ENCODE data around the gene PROK2. TPM values are rescaled to one million over a fixed set of nuclear protein-coding genes. Genes with fewer than 3 reads are reported as not detected.

PROK2 gene
- total RNA-seq, 1 donor from 2014 or later, result not detected

DNA sequence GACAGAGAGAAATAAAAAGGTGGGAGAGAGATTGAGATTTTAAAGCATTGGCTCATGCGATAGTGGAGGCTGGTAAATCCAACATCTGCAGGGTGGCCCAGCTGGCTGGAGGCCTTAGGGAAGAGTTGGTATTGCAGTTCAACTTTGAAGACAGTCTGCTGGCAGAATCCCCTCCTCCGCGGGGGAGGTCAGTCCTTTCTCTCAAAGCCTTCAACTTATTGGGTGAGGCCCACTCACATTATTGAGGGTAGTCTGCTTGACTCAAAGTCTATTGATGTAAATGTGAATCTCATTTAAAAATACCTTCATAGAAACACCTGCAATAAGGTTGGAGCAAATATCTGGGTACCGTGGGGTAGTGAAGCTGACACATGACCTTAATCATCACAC, 31.8 kb upstream of the PROK2 start:
- no peak overlapping the region for H3K4me3 Mint-ChIP-seq (ENCODE audit: low read depth)
- H3K27ac Mint-ChIP-seq, result no peak overlapping the region
- TF ChIP-seq, protein P1, sequence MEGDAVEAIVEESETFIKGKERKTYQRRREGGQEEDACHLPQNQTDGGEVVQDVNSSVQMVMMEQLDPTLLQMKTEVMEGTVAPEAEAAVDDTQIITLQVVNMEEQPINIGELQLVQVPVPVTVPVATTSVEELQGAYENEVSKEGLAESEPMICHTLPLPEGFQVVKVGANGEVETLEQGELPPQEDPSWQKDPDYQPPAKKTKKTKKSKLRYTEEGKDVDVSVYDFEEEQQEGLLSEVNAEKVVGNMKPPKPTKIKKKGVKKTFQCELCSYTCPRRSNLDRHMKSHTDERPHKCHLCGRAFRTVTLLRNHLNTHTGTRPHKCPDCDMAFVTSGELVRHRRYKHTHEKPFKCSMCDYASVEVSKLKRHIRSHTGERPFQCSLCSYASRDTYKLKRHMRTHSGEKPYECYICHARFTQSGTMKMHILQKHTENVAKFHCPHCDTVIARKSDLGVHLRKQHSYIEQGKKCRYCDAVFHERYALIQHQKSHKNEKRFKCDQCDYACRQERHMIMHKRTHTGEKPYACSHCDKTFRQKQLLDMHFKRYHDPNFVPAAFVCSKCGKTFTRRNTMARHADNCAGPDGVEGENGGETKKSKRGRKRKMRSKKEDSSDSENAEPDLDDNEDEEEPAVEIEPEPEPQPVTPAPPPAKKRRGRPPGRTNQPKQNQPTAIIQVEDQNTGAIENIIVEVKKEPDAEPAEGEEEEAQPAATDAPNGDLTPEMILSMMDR (IDR thresholded peaks at IDR 0.05; ENCODE audit: unreplicated experiment), result no peak
- no peaks in the 10 kb centered on the region for H3K36me3 Mint-ChIP-seq (ENCODE audit: insufficient read depth)
- H3K27me3 Mint-ChIP-seq, result peaks cover 9% of the 10 kb centered on the region
- H3K9me3 Mint-ChIP-seq (ENCODE audit: low read depth), result no peaks in the 10 kb centered on the region
- no peaks in the 10 kb centered on the region for H3K4me1 Mint-ChIP-seq (ENCODE audit: low read depth)
- no peak for DNase-seq (ENCODE audit: low spot score, unreplicated experiment)

DNA sequence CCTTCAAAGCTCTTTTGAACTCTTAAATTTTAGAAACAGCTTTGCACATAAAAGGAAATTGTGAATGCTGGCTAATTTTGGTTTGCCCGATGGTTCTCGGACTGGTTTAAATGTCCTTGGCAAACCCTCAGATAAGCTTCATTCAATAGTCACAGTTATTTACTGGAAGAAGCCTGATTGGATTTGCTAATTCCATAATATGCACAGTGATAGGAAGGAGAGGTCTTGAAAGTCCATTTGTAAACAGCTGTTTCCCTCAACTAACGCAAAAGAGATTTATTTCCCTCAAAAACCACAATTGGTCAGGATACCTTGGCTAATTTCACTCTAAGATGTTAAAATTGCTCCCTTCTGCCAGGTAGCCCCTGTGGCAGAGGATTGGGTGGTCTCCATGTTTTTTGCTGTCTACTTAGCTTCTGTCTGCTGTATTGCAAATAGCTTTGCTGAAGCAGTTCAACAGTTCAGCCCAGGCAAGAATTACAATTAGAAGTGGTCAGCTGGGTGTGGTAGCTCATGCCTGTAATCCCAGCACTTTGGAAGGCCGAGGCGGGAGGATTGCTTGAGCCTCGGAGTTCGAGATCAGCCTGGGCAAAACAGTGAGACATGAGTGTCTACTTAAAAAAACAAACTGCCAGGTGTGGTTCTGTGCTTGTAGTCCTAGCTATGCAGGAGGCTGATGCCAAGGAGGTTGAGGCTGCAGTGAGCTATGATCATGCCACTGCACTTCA, 30.6 kb upstream of the PROK2 start:
- Mint-ChIP-seq H3K27me3 (peaks cover 9% of the 10 kb centered on the region), H3K4me3 (ENCODE audit: low read depth) (no peak overlapping the region), H3K36me3 (ENCODE audit: insufficient read depth) (no peaks in the 10 kb centered on the region), H3K27ac (no peak overlapping the region), H3K9me3 (ENCODE audit: low read depth) (no peaks in the 10 kb centered on the region), H3K4me1 (ENCODE audit: low read depth) (no peaks in the 10 kb centered on the region)
- no peak for DNase-seq (ENCODE audit: low spot score, unreplicated experiment)
- TF ChIP-seq, protein P1 (IDR thresholded peaks at IDR 0.05; ENCODE audit: unreplicated experiment), result no peak

DNA sequence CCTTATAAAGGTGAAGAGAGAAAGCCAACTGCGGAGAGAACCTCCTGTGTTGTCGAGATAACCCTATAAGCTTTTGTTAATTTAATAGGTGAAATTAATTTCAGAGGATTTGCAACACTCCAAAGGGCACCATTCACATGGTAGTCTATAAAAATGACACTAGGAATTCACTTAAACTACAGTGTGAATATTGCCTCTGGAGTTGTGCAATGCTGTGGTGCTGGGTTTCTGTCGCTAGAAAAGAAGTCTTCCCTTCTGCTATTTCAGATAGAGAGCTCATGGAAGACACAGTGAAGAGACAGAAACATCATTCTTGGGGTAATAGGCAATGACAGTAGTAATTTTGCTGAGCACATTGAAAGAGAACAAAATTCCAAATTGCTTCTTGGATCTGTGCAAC, 28.8 kb upstream of the PROK2 start:
- Mint-ChIP-seq H3K27me3 (peaks cover 9% of the 10 kb centered on the region), H3K4me1 (ENCODE audit: low read depth) (no peaks in the 10 kb centered on the region), H3K36me3 (ENCODE audit: insufficient read depth) (no peaks in the 10 kb centered on the region), H3K9me3 (ENCODE audit: low read depth) (no peaks in the 10 kb centered on the region), H3K4me3 (ENCODE audit: low read depth) (no peak overlapping the region), H3K27ac (no peak overlapping the region)
- DNase-seq (ENCODE audit: low spot score, unreplicated experiment), result no peak
- TF ChIP-seq, protein P1 (IDR thresholded peaks at IDR 0.05; ENCODE audit: unreplicated experiment), result no peak

DNA sequence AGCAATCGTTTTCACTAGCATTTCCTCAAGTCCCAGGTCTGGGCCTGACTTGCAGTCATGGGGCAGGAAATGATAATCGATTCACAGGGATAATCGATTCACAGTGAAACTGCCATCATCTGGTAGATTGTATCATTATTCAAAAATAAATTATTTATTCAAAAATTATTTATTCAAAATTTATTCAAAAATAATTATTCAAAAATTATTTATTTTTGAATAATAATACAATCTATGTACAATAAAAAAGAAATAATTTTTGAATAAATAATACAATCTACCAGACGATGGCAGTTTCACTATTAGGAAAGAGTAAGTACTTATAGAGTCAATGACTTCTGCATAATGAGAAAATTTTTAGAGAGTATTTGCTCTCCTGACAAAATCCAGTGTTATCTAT, 28.1 kb upstream of the PROK2 start:
- Mint-ChIP-seq H3K36me3 (ENCODE audit: insufficient read depth) (no peaks in the 10 kb centered on the region), H3K27ac (no peak overlapping the region), H3K4me3 (ENCODE audit: low read depth) (no peak overlapping the region), H3K4me1 (ENCODE audit: low read depth) (no peaks in the 10 kb centered on the region), H3K27me3 (peaks cover 9% of the 10 kb centered on the region), H3K9me3 (ENCODE audit: low read depth) (no peaks in the 10 kb centered on the region)
- TF ChIP-seq, protein P1 (IDR thresholded peaks at IDR 0.05; ENCODE audit: unreplicated experiment), result no peak
- no peak for DNase-seq (ENCODE audit: low spot score, unreplicated experiment)

DNA sequence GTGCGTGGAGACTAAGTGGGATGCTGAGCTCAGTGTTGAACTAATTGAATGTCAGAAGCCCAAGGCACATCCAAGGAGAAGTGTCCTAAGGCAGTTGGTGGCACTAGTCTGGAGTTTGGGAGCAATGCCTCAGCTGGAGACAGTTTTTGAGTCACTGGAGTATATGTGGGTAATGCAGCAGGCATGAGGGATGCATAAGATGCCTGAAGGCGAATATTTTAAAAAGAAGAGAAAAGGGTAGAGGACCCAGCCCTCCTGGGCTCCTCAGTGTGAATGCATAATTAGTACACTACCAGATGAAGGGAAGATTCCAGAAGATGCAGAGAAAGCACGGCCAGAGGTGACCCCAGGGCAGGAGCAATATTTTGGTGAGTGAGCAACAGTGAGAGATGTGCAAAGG, 25.1 kb upstream of the PROK2 start:
- Mint-ChIP-seq H3K4me3 (ENCODE audit: low read depth) (no peak overlapping the region), H3K9me3 (ENCODE audit: low read depth) (no peaks in the 10 kb centered on the region), H3K27ac (no peak overlapping the region), H3K27me3 (peaks cover 3% of the 10 kb centered on the region), H3K4me1 (ENCODE audit: low read depth) (no peaks in the 10 kb centered on the region), H3K36me3 (ENCODE audit: insufficient read depth) (no peaks in the 10 kb centered on the region)
- DNase-seq (ENCODE audit: low spot score, unreplicated experiment), result no peak
- TF ChIP-seq, protein P1 (IDR thresholded peaks at IDR 0.05; ENCODE audit: unreplicated experiment), result no peak
